Spleen (tissue), 10 donors: ENCODE results near the gene ZNF76. TPM values are rescaled to one million over a fixed set of nuclear protein-coding genes. Genes with fewer than 3 reads are reported as not detected.

Experiments used
- polyA plus RNA-seq, 3 donors: library from polyadenylated mRNA; stranded (reverse); fragments of 200-250 nt; gene quantifications; one replicate each; pipeline ENCODE4 v1.2.1, GENCODE V29; 2013
- total RNA-seq, 7 donors: library from RNA; depleted of rRNA in 3 of 7; stranded (reverse); fragments of >200 nt in 3 of 7; fragmentation: NEBNext Ultra II Directional in 4 of 7; extraction: Animal tissue kit (Norgen Biotek cat#: 25700) in 4 of 7; gene quantifications; one replicate each; pipeline versions ENCODE4 v1.1.0 to v1.2.1, GENCODE V29; 2016 to 2021
- donor health status: healthy with polysubstance abuse.
- donor health status: DM: no; HTN: no; CAD: no; lungs with moderate emphysema.
- donor health status: DM: no; HTN: no; CAD: no.
- donor health status: Bipolar disorder and iron deficiency.
- donor health status: healthy.
- donor health status: DM: no; HTN: no; CAD: no.
- donor health status: DM: yes; HTN: yes; CAD: no.

Gene ZNF76
- total and polyA plus RNA-seq, 10 donors: 25.6 to 80.0 (median 57.8) TPM

Other genes with a start within 250 kb of the ZNF76 start
- gene TCP11, start 118.4 kb upstream of the ZNF76 start, total RNA-seq: not detected
- gene TCP11, start 118.4 kb upstream of the ZNF76 start, polyA plus RNA-seq: not detected
- gene SCUBE3, start 45.8 kb upstream of the ZNF76 start, total RNA-seq: under 1 TPM in 6 of 7 donors, not detected in 1; 0.09 to 0.43 (median 0.23) TPM
- gene SCUBE3, start 45.8 kb upstream of the ZNF76 start, polyA plus RNA-seq: under 1 TPM; 0.03 to 0.04 (median 0.03) TPM
- gene DEF6, start 38.1 kb downstream of the ZNF76 start, total RNA-seq: 10 to 100 TPM; 57.9 to 89.0 (median 72.1) TPM
- 100 to 1,000 TPM in 1 of 3 donors, 10 to 100 TPM in 2; 63.2 to 132 (median 74.3) TPM for gene DEF6, start 38.1 kb downstream of the ZNF76 start, polyA plus RNA-seq
- gene PPARD, start 82.8 kb downstream of the ZNF76 start, total RNA-seq: 10 to 100 TPM; 24.5 to 37.4 (median 34.9) TPM
- 10 to 100 TPM in 2 of 3 donors, 1 to 10 TPM in 1; 9.4 to 16.8 (median 12.7) TPM for gene PPARD, start 82.8 kb downstream of the ZNF76 start, polyA plus RNA-seq
- gene FANCE, start 192.6 kb downstream of the ZNF76 start, total RNA-seq: 1 to 10 TPM; 3.2 to 5.8 (median 4.3) TPM
- 1 to 10 TPM; 2.9 to 5.4 (median 3.6) TPM for gene FANCE, start 192.6 kb downstream of the ZNF76 start, polyA plus RNA-seq
- 1,000 to 10,000 TPM in 4 of 7 donors, 100 to 1,000 TPM in 3; 962 to 1,187 (median 1,013) TPM for gene RPL10A, start 208.7 kb downstream of the ZNF76 start, total RNA-seq
- gene RPL10A, start 208.7 kb downstream of the ZNF76 start, polyA plus RNA-seq: 1,000 to 10,000 TPM; 2,382 to 3,148 (median 2,560) TPM
- gene TEAD3, start 237.3 kb downstream of the ZNF76 start, total RNA-seq: 10 to 100 TPM in 3 of 7 donors, 1 to 10 TPM in 4; 2.8 to 15.2 (median 9.3) TPM
- 1 to 10 TPM; 2.5 to 4.4 (median 2.9) TPM for gene TEAD3, start 237.3 kb downstream of the ZNF76 start, polyA plus RNA-seq